Measurements from ENCODE around the gene AFF1.

The AFF1 gene

DNA sequence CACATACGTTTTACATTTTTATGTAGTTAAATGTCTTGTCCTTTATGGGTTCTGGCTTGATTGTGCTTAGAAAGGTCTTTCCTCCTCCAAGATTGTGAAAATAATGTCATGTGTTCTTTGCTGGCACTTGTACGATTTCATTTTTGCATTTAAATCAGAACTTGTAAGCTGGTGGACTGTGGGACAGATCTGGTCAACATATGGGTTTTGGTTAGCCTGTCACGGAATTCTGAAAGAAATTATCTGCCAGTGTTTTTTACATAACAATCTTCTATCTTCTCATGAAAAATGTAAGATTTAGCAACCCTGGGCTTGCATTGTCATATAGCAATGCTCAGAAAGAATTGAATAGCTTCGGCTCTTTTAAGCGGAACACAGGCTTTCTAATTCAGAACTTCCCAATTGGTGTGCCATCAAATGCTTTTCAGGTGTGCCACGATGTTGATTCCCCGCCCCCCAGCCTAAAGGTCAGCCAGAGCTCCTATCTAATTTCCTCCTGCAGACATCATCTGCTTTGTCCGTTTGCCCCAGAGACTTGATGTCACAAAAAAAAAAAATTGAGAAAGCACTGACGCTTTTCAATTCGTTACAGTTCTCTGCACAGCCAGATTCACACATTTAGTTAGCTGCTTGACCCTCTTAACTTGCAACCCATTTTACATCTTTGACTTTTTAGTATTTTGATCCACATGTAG is 16.2 kb downstream of the AFF1 start:
- peak; percentile 29 for DNase-seq (ENCODE audit: low spot score)

DNA sequence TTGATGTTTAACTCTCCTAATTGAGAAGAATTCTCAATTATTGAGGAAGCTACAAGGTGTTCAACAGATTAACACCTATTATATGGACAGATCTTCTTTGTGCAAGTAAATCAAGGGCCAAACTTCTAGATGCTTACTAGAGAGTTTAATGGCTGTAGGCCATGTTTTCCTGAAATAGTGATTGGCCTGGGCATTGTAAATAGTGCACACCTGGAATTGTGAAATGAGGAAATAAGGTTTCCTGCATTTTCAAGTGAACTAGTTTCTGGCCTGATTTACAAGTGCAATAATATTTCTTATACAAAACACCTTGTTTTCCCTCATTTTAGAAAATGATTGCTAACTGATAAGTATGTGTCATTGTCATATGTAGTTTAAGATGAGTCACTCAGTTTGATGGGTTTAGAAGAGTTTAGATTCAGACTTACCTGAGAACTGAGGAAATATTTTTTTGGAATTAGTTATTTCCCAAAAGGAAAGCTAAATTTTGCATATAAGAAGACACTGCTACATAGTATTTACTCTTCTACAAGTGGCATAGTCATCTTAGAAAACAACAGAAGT is 21.2 kb downstream of the AFF1 start:
- no peak for DNase-seq (ENCODE audit: low spot score)

DNA sequence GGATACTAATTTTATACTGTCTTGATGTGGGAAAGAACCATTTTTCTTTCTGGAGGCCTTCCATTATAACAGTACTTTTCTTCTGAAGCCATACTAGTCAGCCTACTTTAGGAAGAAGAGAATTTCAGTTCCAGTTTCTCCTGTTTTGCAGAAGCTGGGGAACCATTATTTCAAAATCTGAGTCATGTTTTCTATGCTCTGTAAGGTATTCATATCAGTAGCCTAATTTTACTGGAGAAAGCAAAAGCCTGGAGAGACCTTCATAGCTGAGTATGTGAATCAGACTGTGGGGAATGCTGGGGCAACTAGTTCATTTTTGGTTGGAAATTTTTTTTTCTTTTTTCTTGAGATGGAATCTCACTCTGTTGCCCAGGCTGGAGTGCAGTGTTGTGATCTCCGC is 22.4 kb downstream of the AFF1 start:
- DNase-seq (ENCODE audit: low spot score), result peak; percentile 81

DNA sequence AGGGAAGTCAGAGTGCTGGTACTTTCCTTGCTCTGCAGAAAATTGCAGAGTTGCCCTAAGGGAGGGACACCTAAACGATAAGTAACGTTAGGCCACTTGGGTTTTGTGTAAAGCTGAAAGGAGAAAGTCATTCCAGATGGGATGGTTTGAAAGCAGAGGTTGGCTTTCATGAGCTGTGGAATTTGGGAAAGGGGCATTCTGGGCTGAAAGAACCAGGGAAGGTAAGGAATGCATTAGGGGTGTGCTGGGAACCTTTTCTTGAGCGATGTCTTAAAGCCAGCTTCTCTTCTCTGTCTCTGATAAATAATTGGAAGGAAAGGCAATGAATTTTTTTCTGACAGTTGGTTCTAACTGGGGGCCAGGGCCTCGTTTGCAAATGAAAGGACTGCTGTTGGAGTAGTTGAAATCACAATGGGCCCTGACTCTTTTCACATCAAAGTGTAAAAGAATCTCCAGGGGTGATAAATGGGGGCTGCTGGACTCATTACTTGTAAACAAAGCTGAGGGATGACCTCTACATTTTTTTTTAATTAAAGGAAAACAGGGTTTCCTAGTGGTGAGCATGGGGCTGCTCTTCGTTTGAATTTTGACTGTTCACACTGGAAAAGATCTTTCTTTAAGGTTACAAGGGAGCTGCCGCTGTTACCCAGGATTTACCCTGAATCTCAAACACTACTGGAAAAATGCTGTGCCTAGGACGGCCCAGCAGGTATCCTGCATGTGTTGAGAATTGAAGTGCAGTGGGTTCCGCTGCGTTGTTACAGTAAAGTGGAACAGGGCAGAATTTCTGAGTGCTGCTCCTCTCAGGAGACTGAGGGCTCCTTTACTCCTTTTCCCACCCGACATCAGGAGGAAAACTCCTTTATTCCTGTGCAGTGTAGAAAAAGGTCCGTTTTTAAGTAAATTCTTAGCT is 25.0 kb downstream of the AFF1 start:
- DNase-seq (ENCODE audit: low spot score), result no peak

DNA sequence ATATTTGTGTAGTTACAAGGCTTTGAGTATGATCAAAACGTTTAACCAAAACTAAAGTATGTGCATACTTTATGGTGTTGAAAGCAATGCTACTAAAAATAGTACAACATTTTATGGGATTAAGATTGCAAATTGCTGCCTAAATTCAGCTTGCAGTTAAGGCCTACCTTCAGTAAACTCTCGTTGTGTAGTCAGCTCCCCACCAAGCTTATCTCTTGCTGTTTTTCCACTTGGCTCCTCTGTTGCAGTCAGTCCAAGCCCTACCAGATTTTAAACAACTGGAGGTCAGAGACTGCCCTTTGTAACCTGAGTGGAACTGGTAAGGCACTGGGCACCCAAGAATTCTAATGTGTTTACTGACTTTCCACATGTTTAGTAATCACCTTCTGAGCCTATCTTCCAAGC is 25.7 kb downstream of the AFF1 start:
- peak; percentile 27 for DNase-seq (ENCODE audit: low spot score)

DNA sequence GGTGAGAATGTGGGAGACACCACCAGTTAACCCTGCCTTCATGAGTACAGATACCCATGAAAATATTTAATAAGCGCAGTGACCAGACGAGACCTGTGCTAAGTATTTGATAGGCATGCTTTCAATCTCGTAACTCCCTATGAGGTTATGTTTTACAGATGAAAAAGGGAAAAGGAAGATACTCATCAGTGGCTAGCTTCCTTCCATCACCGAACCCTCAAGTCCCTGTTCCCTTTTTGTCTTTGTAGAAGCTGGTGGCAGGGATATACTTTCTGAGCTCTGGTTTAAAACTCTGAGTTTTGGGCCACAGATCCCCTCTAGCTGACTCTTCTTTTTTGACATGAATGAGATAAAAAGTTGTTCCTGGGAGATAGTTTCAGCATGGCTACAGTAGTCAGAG is 26.3 kb downstream of the AFF1 start:
- no peak for DNase-seq (ENCODE audit: low spot score)

DNA sequence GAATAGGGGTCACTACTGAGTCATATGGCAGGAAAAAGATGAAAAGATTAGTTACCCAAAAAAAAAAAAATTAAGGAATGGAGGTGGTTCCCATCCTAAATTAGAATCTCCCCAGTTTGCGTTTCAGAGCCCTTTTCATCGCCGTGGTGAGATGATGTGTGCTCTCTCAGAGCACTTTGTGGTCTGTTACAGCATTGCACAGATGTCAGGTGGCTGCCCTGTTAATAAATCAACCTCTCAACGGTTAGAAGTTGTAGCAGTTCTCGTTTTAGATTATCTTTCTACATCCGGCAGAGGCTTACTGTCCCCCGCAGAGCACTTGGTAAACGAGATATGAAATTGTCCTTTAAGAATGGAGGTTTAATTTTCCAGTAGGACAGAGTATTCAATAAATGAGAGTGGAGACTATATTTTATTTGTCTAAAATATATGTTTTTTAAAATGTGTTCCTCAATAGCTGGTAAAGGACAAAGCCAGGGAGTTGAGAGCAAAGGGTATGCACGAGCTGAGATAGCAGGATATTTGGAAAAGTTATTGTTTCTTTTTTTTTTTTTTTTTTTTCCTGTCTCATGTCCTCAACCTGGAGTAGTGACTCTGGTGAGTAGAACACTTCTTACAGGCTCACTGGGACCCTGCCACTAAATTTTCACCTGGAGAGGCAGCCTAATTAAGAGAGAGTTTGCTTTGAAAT is 26.9 kb downstream of the AFF1 start:
- DNase-seq (ENCODE audit: low spot score), result no peak

DNA sequence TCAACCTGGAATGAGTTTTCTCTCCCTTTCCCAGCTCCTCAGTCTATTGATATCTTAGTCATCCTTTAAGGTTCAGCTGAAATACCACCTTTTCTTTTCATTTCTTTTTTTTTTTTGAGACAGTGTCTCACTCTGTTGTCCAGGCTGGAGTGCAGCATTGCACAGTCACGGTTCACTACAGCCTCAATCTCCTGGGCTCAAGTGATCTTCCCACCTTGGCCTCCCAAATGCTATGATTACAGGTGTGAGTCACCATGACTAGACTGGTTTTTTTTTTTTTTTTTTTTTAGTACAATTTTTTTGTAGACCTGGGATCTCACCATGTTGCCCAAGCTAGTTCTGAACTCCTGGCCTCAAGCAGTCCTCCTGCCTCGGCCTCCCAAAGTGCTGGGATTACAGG is 28.9 kb downstream of the AFF1 start:
- no peak for DNase-seq (ENCODE audit: low spot score)

DNA sequence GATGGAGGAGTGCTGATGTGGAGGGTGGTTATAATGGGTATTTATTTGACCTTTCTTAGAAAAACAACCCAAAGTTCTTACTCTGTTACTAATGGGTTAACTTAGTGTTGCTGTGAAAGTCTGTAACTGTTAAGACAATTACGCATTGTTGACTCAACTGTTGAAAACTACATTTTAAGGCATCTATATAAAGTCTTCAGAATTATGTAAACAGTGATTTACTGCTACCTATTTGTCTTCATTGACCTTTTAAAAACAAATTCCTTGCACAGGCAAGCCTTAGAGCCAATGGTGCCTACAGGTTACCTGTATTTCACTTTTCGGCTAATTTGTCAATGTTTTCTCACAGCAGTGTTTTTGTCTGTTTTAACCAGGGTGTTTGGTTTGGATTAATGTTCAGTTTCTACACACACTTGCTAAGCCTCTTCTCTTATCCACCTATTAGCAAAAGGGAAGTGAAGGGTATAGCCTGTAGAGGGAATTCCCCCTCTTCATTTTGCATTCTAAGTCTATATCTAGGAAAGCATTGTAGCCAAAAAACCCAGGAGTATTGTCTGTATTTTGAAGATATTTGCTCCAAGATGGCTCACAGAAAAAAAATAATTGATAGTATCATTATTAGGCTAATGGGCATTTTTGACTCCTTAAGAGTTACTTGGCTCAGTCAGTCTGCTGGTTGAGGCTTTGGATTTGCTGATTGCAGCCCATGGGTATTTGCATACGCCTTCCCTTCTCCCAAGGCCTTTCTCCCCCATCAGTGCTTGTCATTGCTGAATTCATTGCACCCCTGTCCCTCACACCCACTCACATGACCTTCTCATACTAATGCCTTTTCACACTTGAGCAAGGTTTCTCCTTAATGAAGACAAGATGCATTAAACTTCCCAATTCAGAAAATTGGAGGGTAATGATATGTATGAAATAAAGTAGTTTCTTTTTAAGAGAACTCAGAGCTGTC is 30.5 kb downstream of the AFF1 start:
- DNase-seq (ENCODE audit: low spot score), result no peak

DNA sequence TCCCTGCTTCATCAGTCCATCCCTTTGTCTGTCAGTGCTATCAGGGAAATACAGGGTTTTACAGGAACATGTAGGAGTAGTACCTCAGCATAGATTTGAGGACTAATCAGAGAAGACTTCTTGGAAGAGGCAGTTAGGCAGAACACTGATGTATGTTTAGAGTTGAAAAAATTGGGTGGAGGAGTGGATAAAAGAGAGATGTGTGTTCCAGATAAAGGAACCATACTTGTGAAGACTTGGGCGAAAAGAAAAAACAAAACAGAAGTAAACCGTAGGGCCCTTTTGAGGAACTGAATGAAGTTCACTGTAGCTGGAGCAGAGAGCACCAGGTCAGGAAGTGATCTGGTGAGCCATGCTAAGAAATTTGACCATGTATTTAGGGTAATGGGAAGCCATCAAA is 32.3 kb downstream of the AFF1 start:
- no peak for DNase-seq (ENCODE audit: low spot score)

DNA sequence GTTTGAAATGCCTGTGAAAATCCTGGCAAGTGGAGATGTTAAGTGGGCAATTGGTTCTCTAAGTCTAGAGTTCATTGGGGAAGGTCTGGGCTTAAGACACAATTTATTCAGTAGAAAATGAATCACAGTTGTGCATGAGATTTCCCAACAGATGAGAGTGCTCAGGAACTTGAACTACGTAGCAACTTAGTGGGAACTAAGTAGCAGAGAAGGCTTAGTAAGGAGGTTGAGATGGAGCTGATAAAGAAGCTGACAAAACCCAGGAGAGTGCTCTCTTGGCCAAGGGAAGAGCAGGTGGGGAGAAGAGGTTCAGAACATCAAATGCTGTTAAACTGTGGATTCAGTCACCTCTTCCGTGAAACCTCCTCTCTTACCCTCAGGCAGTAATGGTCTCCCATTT is 33.0 kb downstream of the AFF1 start:
- no peak for DNase-seq (ENCODE audit: low spot score)

DNA sequence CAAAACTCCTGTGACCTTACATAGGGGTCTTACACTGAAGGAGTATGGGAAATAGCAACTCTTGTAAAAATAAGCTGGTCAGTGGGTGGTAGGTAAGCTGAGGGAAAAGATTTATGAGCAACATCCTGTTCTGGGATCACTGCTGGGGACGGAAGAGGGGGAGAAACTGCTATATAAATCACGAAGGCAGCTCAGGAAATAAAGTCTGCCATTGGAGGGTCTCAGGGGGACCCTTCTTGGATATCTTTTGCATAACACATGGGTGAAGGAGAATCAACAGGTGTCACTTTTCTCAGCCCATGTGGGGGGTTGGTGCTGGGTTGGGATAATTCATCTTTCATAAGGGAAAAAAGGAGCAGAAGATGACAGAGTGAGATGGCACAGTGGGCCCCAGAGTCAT is 33.7 kb downstream of the AFF1 start:
- DNase-seq (ENCODE audit: low spot score), result no peak

DNA sequence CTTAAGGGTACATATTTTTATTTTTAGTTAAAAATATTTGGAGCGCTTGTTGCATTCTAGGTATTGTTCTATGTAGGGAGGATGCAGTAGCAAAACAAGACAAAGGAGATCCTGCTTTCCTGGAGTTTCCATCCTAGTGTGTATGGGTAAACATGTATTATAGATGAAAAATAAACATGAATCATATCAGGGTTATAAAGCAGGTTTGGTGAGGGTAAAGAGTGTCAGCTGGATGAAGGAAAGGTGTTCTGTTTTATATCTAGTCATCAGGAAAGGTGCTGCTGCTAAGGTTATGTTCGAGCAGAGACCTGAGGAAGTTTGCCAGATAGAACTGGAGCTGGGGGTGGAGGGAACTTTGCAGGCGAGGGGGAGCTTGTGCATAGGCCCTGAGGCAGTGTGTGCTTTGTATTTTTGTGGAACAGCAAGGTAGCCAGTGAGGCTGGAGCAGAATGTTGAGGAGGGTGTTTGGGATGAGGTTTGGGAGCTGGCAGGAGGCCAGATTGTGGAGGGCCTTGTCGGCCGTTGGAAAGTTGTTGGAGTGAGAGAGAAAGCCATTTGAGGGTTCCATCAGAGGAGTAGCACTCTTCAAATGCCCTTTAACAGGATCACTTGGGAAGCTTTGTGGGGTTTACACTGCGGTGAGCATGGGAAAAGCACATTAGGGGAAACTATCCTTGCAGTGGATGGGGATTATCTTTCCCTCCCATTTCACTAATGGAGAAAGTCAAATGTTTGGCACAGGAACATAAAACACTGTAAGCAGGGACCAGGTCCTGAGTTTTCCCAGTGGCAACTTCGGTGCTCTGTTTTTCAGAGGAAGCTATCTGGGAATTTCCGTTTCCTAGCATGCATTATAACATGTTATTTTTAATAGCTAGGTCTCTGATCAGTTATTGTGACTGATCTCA is 35.9 kb downstream of the AFF1 start:
- no peak for DNase-seq (ENCODE audit: low spot score)

DNA sequence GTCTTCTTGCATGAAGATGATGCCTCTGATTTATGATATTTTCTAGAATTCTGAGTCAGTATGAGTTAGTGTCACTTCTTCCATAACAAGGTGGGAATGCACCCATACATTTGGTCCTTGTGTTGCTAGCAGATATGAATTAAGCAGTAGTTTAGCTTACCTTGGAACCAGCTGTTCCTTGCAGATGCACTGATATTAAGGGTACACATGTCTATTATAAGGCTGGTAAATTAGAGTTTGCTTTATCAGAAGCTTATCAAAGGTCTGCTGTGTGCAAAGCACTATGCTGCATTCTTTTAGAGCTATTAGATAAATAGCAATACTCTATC is 36.5 kb downstream of the AFF1 start:
- no peak for DNase-seq (ENCODE audit: low spot score)

DNA sequence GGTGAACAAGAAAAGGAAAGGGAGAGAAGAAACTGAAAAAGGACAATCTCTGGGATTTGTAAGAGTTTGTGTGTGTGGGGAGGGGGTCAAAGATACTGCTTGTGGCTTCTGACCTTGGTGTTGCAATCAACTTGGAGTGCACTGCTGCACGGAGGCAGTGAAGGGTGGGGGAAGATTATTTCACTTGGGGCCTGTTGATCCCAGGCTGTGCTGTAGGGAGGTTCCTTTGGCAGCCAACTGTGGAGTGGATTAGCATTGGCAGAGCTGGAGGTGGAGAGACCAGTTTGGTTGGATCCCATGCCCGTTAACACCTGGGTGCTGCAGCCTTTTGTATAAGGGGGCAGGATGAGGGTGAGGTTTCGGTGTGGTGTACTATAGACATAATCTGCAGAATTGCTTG is 38.2 kb downstream of the AFF1 start:
- no peak for DNase-seq (ENCODE audit: low spot score)

DNA sequence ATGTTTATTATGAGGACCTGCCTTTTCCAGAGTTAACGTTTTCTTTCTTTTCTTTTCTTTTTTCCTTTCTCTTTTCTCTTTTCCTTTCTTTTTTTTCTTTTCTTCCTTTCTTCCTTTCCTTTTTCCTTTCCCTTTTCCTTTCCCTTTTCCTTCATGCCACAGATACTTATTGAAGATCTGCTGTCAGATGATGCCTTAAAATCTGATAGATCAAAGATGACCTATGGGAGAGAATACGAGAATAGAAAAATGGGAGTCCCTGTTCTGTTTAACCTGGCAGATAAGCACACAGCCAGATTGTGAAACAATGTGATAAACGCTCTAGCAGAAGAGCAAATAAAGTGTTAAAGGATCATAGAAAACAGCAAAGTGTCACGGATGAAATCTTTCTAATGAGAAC is 38.9 kb downstream of the AFF1 start:
- no peak for DNase-seq (ENCODE audit: low spot score)

DNA sequence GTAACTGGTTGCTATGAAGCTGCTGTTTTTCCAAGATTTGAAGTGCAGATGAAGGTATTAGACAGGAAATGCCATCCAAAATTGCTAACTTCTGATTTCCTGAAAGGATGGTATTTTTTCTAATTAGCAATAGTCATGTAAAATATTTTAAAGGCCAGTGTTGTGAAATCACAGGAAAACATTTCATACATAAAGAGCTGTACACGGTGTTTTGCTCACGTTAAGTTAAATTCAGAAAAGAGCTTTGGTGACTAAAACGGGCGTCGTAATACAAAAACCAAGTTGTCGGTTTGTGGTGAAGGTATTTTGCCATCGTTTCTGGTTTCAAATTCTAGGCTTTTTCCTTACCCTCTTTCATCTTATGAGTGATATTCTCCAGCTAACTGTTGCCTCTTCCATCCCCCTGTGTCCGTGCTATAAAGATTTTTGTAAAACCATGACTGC is 39.8 kb downstream of the AFF1 start:
- DNase-seq (ENCODE audit: low spot score), result no peak

DNA sequence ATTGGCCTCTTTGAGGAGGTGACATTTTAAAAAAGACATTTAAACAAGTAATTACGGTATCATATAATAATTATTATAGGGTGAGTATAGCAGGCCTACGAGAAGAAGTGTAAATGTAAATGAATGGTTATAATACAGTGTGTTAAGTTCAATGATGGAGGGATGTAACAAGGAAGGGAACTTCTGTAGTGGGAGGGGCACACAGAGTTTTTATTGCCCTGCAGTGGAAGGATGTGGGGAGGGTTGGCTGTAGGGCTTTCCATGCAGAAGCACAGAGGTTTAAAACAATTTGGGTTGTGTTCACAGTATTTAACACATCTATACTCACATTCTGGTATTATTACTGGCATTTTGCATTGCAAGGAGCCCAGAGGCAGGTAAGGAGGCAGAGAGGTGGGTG is 41.1 kb downstream of the AFF1 start:
- no peak for DNase-seq (ENCODE audit: low spot score)

DNA sequence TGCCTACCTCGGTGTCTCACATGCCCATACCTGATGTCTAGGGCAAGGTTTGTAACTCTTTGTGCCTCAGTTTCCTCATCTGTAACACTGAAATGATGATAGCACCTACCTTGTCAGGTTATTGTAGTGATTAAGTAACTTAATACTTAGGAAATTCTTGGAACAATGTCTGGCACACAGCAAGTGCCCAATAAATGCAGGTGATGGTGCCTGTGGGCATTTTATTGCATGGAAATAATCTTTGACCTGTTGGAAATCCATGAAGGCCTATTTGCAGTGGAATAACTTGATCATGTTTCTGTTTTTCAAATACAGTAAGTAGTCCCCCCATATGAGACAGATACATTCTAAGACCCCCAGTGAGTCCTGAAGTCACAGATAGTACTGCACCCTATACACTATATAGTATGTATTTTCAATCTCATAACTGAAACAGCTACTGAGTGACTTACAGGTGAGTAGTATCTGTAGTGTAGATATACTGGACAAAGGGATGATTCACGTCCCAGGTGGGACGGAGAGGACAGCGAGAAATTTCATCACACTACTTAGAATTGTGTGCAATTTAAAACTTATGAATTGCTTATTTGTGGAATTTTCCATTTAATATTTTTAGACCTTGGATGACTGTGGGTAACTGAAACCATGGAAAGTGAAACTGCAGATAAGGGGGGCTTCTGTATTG is 42.1 kb downstream of the AFF1 start:
- no peak for DNase-seq (ENCODE audit: low spot score)

DNA sequence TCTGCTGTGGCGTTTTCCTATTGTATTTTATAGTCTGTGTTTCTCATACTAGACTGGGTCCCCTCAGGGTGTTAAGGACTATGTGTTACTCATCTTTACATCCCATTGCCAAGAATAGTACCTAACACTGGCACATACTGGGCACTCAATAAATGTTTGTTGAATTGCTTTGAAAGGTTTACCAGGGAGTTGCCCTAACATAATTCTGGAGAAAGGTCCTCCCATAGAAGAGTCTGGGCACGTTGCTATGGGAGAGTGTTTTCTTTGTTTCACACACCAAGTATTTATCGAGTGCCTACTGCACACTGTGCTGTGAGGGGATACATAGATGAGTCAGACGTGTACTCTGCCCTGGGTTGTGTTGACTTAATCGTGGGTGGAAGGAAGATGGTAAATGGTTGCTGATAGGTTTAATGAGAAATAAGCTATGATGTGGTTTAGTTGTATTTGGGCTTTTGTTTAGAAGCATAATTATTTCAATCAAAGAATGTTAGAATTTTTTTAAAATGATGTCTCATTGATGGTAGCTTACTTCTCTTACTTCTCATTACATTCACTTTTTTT is 42.9 kb downstream of the AFF1 start:
- DNase-seq (ENCODE audit: low spot score), result no peak
